GM21717 (cell line): ENCODE measurements around the gene BRINP2.

Source experiments
- ATAC-seq: cut with Tn5 transposase; IDR thresholded peaks from one replicate; pipeline ENCODE4 v1.9.1; 2021; ENCODE audit warnings: mild to moderate bottlenecking, moderate library complexity; ENCODE audit not compliant: unreplicated experiment

The BRINP2 gene

GRCh38 chr1:177164380-177165068 is 6.2 kb upstream of the BRINP2 start, which contains the start of gene ASTN1:
TSS of gene ASTN1 (minus strand) at chr1:177164712. CDS start at chr1:177164676, 36 bp downstream.
- ATAC-seq = no peak

GRCh38 chr1:177165069-177165439 is 5.7 kb upstream of the BRINP2 start:
- no peak for ATAC-seq

- no peak for ATAC-seq
Measured at GRCh38 chr1:177171536-177172123, 872 bp downstream of the BRINP2 start.

DNA sequence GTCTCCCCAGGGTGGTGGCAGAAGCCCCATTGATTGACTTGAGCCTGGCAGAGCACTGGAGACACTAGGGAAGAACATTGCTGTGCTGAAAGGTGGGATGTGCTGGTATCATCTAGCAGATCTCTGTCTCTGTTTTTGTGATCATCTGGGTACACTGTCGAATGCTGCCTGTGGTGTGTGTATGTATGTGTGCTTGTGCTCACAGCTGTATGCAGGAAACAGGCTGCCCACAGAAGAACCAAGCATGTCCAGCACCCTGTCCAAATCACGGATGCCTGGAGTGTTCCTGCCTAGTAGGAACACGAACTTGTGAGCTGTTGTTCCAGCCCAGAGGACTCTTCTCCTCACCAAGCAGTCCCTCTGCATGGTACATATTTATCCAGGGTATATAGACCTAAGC is 1.5 kb downstream of the BRINP2 start:
- ATAC-seq = no peak

DNA sequence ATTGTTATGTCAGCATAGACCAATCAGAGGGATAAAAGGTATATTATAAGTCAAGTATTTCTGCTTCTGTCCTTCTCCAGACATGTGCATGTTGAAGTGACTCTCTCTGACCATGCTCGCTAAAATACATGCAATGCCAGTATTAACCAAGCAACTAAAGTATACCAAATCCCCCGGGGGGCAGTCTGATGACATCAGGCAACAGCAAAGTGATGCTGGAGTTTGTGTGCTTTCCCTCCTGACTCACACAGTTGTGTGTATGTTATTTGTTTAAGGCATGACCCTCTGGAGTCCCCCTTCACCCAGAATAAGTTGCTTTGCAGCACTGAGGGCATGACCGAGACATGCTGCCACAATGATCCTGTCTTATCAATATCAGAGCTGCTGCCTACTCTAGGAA is 2.1 kb downstream of the BRINP2 start:
- ATAC-seq = no peak

- ATAC-seq = no peak
Measured at GRCh38 chr1:177173976-177174375, 3.2 kb downstream of the BRINP2 start.

- ATAC-seq = no peak
Measured at GRCh38 chr1:177174921-177175634, 4.3 kb downstream of the BRINP2 start.

DNA sequence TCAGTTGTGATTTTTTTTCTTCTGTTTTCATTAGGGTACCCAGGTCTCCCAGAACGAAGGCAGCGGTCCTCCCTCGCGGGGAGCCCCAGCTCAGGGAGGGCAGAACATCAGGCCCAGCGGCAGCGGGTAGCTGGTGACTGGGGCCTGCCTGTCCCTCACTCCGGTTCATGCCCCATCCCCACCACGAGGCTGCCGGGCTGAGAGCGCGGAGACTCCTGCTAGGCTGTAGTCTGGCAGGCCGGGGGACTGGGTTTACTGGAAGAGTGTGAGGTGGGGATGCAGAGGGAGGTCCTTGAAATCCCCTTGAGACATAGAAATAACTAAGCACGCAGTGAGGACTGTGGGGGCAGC is 10.5 kb downstream of the BRINP2 start:
- ATAC-seq = no peak

DNA sequence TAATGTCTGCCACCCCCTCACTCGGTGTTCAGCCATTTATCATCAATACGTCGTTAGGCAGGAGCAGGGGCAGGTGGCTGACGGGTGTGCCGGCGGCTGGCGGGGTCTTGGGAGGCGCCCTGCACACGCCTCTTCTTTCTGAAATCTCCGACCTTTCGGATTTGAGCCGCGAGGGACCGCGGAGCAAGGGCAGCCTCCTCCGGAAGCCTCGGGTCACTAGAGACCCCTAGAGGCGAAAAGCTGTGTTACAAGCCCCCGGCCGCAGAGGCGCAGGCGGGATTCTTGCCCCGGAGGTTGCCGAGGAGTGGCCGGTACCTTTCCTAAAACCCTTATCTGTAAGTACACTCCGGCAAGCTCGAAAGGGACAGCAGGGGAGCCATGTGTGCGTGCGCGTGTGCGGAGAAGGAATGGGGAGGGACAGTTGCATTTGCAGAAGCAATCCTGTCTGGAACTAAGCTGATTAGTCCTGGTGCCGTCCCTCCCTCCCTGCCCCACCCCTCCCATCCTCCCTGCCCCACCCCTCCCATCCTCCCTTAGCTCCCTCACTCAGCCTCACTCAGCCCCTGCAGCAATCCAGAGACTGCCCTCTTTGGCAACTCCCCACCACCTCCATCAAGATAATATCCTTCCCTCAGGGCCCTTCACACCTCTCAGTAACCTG is 11.0 kb downstream of the BRINP2 start:
- ATAC-seq = peak; percentile 88

DNA sequence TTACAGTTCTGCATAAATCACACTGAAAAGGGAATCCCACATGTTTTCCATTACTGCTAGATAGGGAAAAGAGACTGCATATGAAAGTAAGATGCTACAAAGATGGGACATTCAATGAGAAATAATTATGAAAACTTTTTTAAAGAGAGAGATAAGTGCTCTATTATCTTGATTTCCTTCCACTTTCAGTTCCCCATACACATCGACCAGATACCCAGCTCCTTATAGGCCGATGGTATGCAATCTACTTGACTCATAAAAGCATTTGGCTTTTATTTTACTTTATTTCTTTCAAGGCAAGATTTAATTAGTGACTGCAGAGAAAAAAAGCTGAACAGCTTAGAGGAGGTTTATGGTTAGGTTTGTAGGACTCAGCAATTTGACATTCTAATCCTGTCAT is 13.1 kb downstream of the BRINP2 start:
- no peak for ATAC-seq

DNA sequence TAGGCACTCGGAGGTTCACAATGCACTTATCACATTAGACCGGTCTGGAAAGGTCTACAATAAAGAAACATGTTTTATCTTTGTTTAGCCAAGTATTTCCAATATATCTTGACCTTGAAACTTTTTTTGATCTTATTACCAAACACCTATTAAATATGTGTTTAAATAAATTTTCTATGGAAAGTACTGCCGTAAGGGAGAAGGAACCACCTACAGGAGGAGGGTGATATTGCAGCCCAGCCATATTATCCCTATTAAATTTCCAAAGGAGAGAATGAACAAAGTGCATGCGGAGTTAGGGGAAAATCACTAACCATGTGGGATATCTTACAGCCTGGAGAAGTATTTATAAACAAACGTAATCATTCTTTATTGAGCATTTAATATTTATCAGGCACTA is 14.5 kb downstream of the BRINP2 start:
- no peak for ATAC-seq

DNA sequence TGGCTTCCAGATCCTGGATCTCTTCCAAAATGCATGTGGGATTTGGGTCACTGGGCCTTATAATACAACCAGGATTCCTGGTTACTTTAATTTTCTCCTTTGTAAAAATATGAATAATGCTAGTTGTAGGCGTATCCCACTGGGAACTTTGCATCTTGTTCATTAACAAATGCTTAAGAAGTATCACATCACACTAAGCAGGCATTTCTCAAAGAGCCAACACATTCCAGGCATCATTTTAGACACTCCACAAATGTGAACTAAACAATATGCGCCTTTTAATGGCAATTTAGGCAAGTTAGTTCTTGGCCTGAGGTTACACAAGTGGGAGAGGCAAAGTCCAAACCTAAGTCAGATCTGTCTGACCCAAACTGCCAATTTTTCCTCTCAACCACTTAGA is 15.9 kb downstream of the BRINP2 start:
- ATAC-seq = no peak

GRCh38 chr1:177190308-177190970 is 19.7 kb downstream of the BRINP2 start:
- no peak for ATAC-seq

- no peak for ATAC-seq
Measured at GRCh38 chr1:177198243-177198642, 27.5 kb downstream of the BRINP2 start.

DNA sequence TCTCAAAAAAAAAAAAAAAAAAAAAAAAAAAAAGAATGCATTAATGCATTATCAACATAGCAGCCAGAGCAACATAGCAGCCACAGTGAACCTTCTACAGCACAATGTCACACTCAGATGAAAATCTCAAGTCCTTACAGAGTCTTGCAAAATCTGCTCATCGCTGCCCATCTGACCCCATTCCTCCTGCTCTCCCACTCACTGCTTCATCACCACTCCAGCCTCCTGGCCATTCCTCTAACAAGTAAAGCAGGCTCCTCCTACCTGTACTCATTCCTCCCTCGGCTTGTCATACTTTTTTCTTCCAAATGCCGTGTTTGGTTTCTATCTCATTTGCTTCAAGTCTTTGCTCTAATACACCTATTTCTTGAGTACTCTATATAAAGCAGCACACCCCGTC is 29.5 kb downstream of the BRINP2 start:
- no peak for ATAC-seq

DNA sequence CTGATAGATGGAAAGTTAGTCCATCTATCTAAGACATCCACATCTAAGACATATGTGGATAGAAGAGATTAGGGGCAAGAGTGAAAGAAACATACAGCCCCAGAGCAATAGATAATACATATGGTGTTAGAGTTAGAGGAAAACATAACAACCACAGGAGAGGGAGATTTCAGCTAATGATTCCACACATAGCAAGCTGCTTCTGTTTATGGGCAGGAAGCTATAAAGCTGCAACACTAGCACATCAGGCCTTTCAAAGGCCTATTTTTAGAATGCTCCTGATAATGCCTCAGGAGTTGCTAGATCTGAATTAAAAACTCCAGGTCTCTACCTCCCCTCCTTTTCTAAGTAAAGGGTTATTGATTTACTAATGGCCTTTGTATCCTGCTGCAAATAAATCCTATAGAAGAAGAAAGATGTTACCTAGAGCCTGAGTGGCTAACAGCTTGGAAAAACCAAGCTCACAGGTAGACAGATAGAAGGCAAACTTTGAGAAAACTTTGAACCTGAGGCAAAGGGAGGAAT is 36.1 kb downstream of the BRINP2 start:
- ATAC-seq = no peak

DNA sequence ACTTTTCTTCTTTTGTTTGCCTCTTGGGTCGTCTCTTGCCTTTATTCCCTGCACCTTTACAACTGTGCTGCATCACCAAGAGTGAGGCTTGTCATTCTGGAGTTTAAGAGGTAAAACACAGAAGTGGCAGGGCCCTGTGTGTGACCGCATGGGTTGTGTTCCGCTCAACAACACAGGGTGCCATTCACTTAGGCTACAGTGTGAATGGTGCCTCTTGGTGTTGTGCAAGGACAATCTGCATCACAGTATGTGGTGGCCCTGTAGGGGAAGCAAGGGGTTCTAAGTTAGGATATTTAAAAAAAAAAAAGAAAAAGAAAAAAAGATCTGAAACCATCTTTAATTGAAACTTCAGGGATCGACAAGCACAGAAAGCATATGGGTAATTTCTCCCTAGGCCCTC is 38.2 kb downstream of the BRINP2 start:
- ATAC-seq = no peak

- ATAC-seq = no peak
Measured at GRCh38 chr1:177209357-177209756, 38.6 kb downstream of the BRINP2 start.

DNA sequence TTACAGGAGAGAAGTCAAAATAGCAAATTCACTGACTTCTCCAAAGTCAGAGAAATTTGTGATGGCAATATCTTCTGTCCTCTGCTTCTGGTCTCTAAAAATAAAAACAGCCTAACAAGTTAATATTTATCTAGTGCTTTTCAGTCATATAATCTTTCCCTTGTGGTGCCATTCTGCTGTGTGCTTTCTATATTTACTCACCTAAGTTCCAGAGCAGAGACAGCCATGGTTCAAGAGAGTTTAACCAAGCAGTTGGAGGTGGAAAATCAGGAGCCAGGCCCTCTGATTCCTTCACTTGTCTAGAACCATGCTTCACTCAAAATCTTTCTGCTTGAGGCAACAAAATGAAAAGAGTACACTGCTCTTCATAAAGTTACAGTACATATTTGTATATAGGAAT is 39.3 kb downstream of the BRINP2 start:
- ATAC-seq = no peak

DNA sequence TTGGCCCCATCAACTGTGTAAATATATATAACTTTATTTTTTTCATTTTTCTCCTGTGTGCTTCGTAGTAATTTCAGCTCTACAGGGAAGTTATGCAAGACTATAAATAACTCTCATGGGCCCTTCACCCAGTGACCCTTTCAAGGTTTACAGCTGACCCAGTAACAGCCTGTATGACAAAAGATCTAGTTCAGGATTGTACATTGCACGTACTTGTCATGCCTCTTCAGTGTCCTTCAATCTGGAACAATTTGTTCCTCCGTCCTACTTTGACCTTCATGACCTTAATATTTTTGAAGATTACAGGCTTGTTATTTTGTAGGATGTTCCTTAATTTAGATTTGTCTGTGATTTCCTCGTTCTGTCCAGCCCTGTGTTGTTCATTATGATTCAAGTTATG is 40.5 kb downstream of the BRINP2 start:
- ATAC-seq = no peak

DNA sequence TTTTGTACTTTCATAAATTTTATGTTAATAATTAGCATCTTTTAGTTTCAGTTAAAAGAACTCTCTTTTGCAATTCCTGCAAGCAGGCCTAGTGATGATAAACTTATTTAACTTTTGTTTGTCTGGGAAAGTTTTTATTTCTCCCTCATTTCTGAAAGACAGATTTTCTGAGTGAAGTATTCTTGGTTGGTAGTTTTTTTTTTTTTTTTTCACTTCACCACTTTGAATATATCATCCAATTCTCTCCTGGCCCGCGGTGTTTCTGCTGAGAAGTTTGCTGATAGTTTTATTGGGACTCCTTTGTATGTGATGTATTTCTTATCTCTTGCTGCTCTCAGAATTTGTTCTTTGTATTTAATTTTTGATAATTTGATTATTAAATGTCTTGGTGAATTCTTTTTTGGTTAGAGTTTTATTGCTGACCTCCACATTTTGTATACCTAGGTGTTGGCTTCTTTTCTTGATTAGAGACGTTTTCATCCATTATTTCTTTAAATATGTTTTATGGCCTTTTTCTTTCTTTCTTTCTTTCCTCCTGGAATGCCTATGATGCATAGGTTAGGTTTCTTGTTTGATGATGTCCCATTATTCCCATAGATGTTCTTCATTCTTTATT is 45.9 kb downstream of the BRINP2 start:
- no peak for ATAC-seq
